ENCODE results near the gene ENTPD2. TPM values are rescaled to one million over a fixed set of nuclear protein-coding genes. Genes with fewer than 3 reads are reported as not detected.

ENTPD2 gene
- total RNA-seq, 1 experiment from 2014 or later: 8.3 TPM

- CTCF ChIA-PET: interaction anchor here (0.5 to 8.7 kb wide), 28 partner anchors 9 to 359 kb away, joined by 3 to 177 read pairs (median 5); partner anchors contain the start of genes C8G, EXD3, NOXA1 and NPDC1
- Mint-ChIP-seq H3K27me3 (ENCODE audit: low read depth) (peaks cover 9% of the 10 kb centered on the region), H3K4me1 (peaks cover 16% of the 10 kb centered on the region), H3K4me3 (peak within 1 kb of the TSS; percentile 85), H3K9me3 (no peaks in the 10 kb centered on the region), H3K27ac (peak within 1 kb of the TSS; percentile 91), H3K36me3 (peaks cover 8% of the 10 kb centered on the region)
- POLR2A ChIA-PET: interaction anchor here (0.6 to 2.2 kb wide), 12 partner anchors 9 to 156 kb away, joined by 3 to 21 read pairs (median 4); partner anchors contain the start of genes LRRC26, SAPCD2, TPRN and TUBB4B
- peak; percentile 99 for DNase-seq (ENCODE audit: low spot score)
- peak; percentile 95 for ATAC-seq
- TF ChIP-seq CREM (CRISPR knock-in tag; IDR thresholded peaks at IDR 0.05) (peak; percentile 80; the same call in 1 of the 2 replicates), ZBTB43 (CRISPR knock-in tag; IDR thresholded peaks at IDR 0.05) (peak; percentile 50; the same call in 1 of the 2 replicates), IRF2 (CRISPR knock-in tag; IDR thresholded peaks at IDR 0.05; ENCODE audit: borderline replicate concordance, low read depth) (no peak), CREB1 (CRISPR knock-in tag; IDR thresholded peaks at IDR 0.05) (no peak), FOXP1 (CRISPR knock-in tag; IDR thresholded peaks at IDR 0.05; ENCODE audit: borderline replicate concordance) (0 out of 2 replicates have a peak, but pooled peaks have one; percentile 60), ZNF512 (CRISPR knock-in tag; IDR thresholded peaks at IDR 0.05; ENCODE audit: borderline replicate concordance) (no peak), PRDM15 (CRISPR knock-in tag; IDR thresholded peaks at IDR 0.05) (no peak), USF2 (CRISPR knock-in tag; IDR thresholded peaks at IDR 0.05) (peak; percentile 90), KAT7 (CRISPR knock-in tag; IDR thresholded peaks at IDR 0.05; ENCODE audit: borderline replicate concordance) (no peak), FOXK1 (CRISPR knock-in tag; IDR thresholded peaks at IDR 0.05) (peak; percentile 98), SMAD3 (CRISPR knock-in tag; IDR thresholded peaks at IDR 0.05; ENCODE audit: borderline replicate concordance) (0 out of 2 replicates have a peak, but pooled peaks have one; percentile 63), HMGXB4 (CRISPR knock-in tag; IDR thresholded peaks at IDR 0.05) (no peak; the same call in 1 of the 2 replicates), JAZF1 (CRISPR knock-in tag; IDR thresholded peaks at IDR 0.05) (no peak), MAX (CRISPR knock-in tag; IDR thresholded peaks at IDR 0.05) (peak; percentile 96), FOXP4 (CRISPR knock-in tag; IDR thresholded peaks at IDR 0.05) (peak; percentile 74; the same call in 1 of the 2 replicates), SOX15 (CRISPR knock-in tag; IDR thresholded peaks at IDR 0.05) (no peak), CDX4 (CRISPR knock-in tag; IDR thresholded peaks at IDR 0.05; ENCODE audit: borderline replicate concordance) (no peak), NR1H2 (CRISPR knock-in tag; IDR thresholded peaks at IDR 0.05) (no peak), JUN (CRISPR knock-in tag; IDR thresholded peaks at IDR 0.05) (no peak), SP1 (CRISPR knock-in tag; conservative IDR thresholded peaks at IDR 0.05) (peak; percentile 85), HMGA2 (CRISPR knock-in tag; IDR thresholded peaks at IDR 0.05) (no peak)
Observed at GRCh38 chr9:137086531-137087408, 32.9 kb upstream of the ENTPD2 start, which contains the start of gene MAN1B1. Gene MAN1B1, plus strand, starts transcription at chr9:137086985. Its CDS starts 15 bp downstream, at chr9:137087000.
